Stomach (tissue), 9 donors: ENCODE data around the gene CLTB. TPM values are rescaled to one million over a fixed set of nuclear protein-coding genes. Genes with fewer than 3 reads are reported as not detected.

Experiments used
- DNase-seq, 2 donors: peaks; one replicate each; pipeline versions ENCODE4 v3.0.0 to v3.0.0-alpha.2; 2013 to 2019
- H3K27ac ChIP-seq, 5 donors: fragments of 200-600 bp in 4 of 5; sonication (generic) in 4 of 5; one replicate each; pipeline ENCODE4 v1.5.1; 2013 to 2019; ENCODE audit warnings: mild to moderate bottlenecking in 1 of 5, moderate library complexity in 1 of 5
- H3K27me3 ChIP-seq, 3 donors: fragments of 200-600 bp; sonication (generic); one replicate each; pipeline ENCODE4 v1.5.1; 2017 to 2019; ENCODE audit warnings: mixed run types in 1 of 3
- H3K36me3 ChIP-seq, 4 donors: fragments of 200-600 bp; sonication (generic); 1 replicate in 3 of 4; 2 replicates in 1 of 4; pipeline ENCODE4 v1.5.1; 2016 to 2019
- H3K4me1 ChIP-seq, 4 donors: fragments of 200-600 bp; sonication (generic); one replicate each; pipeline ENCODE4 v1.5.1; 2016 to 2019
- H3K4me3 ChIP-seq, 4 donors: fragments of 200-600 bp; sonication (generic) in 3 of 4; one replicate each; pipeline ENCODE4 v1.5.1; 2016 to 2019; ENCODE audit warnings: mild to moderate bottlenecking in 1 of 4
- H3K9me3 ChIP-seq, 4 donors: fragments of 200-600 bp; sonication (generic); one replicate each; pipeline ENCODE4 v1.5.1; 2016 to 2019
- EP300 ChIP-seq: sonication (generic); formaldehyde crosslinking; IDR thresholded peaks from one replicate; pipeline ENCODE4 v1.6.1; 2017; ENCODE audit warnings: antibody characterized with exemption
- POLR2A ChIP-seq, 4 donors: fragments of 450-650 bp; IDR thresholded peaks; one replicate each; pipeline ENCODE4 v1.6.1; 2016; ENCODE audit warnings: antibody characterized with exemption in 4 of 4, control low read depth in 2 of 4, mild to moderate bottlenecking in 1 of 4, moderate library complexity in 1 of 4
- POLR2AphosphoS5 ChIP-seq, 3 donors: sonication (generic); formaldehyde crosslinking; IDR thresholded peaks; one replicate each; pipeline ENCODE4 v1.6.1; 2016; ENCODE audit warnings: antibody characterized with exemption in 3 of 3
- WGBS, 5 donors: extraction: QIAGEN DNeasy Blood & Tissue Kit in 3 of 5; methylation state at CpG; one replicate each; pipeline versions ENCODE4 v1.1.5 to v1.1.7; 2013 to 2018; 5-methylcytosine and 5-hydroxymethylcytosine counted together
- intact Hi-C: fragments of 100-400 bp; cut with DNase I; formaldehyde crosslinking; loops from one replicate; pipeline ENCODE4 v1.15.1; 2023; ENCODE audit warnings: low total_unique reads
- polyA plus RNA-seq, 3 donors: library from polyadenylated mRNA; stranded (reverse); fragments of 200-250 nt; gene quantifications; one replicate each; pipeline ENCODE4 v1.2.3, GENCODE V29; 2013
- total RNA-seq, 5 donors: library from RNA; depleted of rRNA; stranded (reverse); fragments of >200 nt; gene quantifications; one replicate each; pipeline versions ENCODE4 v1.1.0 to v1.2.3, GENCODE V29; 2014 to 2016
- TF ChIP-seq, protein P1 (sequence below), 7 experiments: fragments of 450-650 bp in 4 of 7; fragments of 200-600 bp in 3 of 7; sonication (generic) in 3 of 7; IDR thresholded peaks; one replicate each; pipeline ENCODE4 v1.5.1; 2016 to 2019; ENCODE audit warnings: antibody characterized with exemption in 7 of 7, control low read depth in 2 of 7, mild to moderate bottlenecking in 1 of 7
- donor health status: healthy with polysubstance abuse.
- donor health status: Bipolar disorder and iron deficiency.
- donor health status: healthy.

Gene CLTB
- total and polyA plus RNA-seq, 8 donors: 81.9 to 427 (median 213) TPM

DNA sequence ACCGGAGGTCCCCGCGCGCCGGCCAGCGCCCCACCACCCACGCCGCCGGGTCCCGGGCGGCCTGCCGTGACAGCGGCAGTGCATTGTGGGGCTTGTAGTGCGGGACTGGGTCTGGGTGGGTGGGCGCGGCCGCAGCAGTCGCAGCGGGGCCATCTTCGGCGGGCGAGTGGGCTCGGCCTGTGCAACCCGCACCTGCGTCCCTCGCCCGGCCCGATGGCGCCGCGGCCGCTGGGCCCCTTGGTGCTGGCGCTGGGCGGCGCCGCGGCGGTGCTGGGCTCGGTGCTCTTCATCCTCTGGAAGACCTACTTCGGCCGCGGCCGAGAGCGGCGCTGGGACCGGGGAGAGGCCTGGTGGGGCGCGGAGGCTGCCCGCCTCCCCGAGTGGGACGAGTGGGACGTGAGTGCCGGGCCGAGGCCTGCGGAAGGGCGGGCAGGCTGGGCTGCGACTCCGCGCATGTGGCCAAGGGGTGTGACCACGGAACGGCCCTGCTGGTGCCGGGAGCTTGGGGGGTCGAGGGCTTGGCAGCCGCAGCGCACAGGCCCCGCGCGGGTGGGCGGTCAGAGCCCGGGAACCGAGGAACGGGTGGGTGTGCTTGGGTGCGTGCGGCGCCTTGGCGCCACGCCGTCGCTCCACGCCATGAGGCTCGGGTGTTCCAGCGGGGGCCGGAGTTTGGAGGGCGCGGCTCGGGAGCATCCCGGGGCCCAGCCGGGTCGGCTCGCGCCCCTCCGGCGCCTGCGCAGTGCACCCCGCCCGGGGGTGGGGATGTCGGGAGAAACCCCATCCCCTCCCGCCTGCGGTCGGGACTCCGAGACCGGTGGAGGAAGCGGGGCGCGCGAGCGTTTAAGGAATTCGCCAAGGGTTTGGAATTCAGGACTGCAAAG is 50.7 kb downstream of the CLTB start, which contains the start of gene ARL10:
Gene ARL10, plus strand, starts transcription at position 137 of the 881 bp plus-strand sequence. Its CDS starts 77 bp downstream, at position 214.
- Histone ChIP-seq H3K4me1 (peaks cover 8 to 33% (median 29%) of the 10 kb centered on the region in 4 donors), H3K27me3 (peaks cover 0 to 12% (median 6%) of the 10 kb centered on the region in 3 donors), H3K9me3 (no peaks in the 10 kb centered on the region), H3K36me3 (peaks cover 0 to 32% (median 22%) of the 10 kb centered on the region in 4 donors), H3K4me3 (peak within 1 kb of the TSS; percentile 70 to 92 (median 82)), H3K27ac (peak within 1 kb of the TSS; percentile 48 to 83 (median 58))
- TF ChIP-seq, protein P1, sequence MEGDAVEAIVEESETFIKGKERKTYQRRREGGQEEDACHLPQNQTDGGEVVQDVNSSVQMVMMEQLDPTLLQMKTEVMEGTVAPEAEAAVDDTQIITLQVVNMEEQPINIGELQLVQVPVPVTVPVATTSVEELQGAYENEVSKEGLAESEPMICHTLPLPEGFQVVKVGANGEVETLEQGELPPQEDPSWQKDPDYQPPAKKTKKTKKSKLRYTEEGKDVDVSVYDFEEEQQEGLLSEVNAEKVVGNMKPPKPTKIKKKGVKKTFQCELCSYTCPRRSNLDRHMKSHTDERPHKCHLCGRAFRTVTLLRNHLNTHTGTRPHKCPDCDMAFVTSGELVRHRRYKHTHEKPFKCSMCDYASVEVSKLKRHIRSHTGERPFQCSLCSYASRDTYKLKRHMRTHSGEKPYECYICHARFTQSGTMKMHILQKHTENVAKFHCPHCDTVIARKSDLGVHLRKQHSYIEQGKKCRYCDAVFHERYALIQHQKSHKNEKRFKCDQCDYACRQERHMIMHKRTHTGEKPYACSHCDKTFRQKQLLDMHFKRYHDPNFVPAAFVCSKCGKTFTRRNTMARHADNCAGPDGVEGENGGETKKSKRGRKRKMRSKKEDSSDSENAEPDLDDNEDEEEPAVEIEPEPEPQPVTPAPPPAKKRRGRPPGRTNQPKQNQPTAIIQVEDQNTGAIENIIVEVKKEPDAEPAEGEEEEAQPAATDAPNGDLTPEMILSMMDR (IDR thresholded peaks at IDR 0.05): no peak
- no peak for TF ChIP-seq POLR2AphosphoS5 (IDR thresholded peaks at IDR 0.05)
- 1 to 3% (median 1%) methylated on average over 18 to 107 of the region's 108 CpGs for WGBS, 5 donors
- intact Hi-C loops: no loop called here
- peak in 1 of 2 donors; percentile 78 for DNase-seq

DNA sequence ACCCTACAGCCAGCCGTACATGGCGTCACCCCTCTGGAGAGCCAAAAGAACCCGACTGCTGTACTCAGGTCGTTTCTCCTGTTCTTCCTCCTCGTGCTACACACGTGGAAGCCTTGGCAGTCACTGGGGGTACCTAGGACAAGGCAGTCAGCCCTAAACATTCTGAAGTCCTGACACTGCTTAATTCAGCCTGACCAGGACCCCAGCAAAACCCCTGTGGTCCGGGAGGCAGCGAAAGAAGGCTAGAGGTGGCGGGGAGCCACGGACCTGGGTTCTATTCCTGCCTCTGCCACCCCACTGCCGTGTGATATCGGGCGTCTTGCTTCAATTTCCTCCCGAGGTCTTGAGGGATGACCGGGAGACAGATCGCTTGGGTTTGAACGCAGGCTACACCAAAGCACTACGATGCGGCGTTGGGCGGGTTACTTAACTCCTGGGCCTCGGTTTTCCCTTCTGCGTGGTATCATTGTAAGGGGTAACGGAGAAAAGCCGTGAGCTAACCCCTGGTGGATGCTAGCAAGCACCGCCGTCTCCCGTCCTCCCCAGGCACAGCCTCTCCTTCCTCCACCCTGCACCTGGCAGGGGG is 51.5 kb downstream of the CLTB start:
- H3K4me1 ChIP-seq: peaks cover 14 to 40% (median 36%) of the 10 kb centered on the region in 4 donors
- H3K36me3 ChIP-seq: peaks cover 0 to 25% (median 17%) of the 10 kb centered on the region in 4 donors
- WGBS, 5 donors: 27 to 34% (median 29%) methylated on average over 23 to 28 of the region's 28 CpGs
- peak overlapping the region; percentile 48 to 83 (median 58) for H3K27ac ChIP-seq
- TF ChIP-seq EP300 (no peak), POLR2AphosphoS5 (IDR thresholded peaks at IDR 0.05) (no peak), POLR2A (IDR thresholded peaks at IDR 0.05) (no peak)
- TF ChIP-seq, protein P1 (IDR thresholded peaks at IDR 0.05): no peak
- peaks cover 0 to 12% (median 6%) of the 10 kb centered on the region in 3 donors for H3K27me3 ChIP-seq
- no peak for DNase-seq
- H3K9me3 ChIP-seq: no peaks in the 10 kb centered on the region
- intact Hi-C loops: no loop called here
- peak overlapping the region; percentile 70 to 92 (median 82) for H3K4me3 ChIP-seq

DNA sequence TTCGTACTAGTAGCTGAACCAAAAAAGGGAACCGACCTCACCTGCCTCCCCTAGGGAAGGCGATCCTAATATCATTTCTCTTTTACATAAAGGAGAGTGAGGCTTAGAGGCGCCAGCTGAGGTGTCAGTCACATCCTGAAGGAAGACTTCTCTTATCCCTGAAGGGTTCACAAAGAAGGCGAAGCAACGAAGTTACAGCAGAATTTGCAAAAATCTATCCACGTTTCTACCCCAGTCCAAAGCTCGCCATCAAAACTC is 54.2 kb downstream of the CLTB start:
- 66 to 71% (median 68%) methylated on average over 8 of the region's 8 CpGs for WGBS, 5 donors
- Histone ChIP-seq H3K4me1 (peaks cover 20 to 61% (median 48%) of the 10 kb centered on the region in 4 donors), H3K27ac (peak overlapping the region in 4 of 5 donors; percentile 72 to 89 (median 86)), H3K9me3 (no peaks in the 10 kb centered on the region), H3K4me3 (peak overlapping the region; percentile 80 to 98 (median 84)), H3K36me3 (peaks cover 5 to 23% (median 22%) of the 10 kb centered on the region in 4 donors), H3K27me3 (peaks cover 0 to 12% (median 6%) of the 10 kb centered on the region in 3 donors)
- TF ChIP-seq, protein P1 (IDR thresholded peaks at IDR 0.05): no peak
- TF ChIP-seq POLR2A (IDR thresholded peaks at IDR 0.05): no peak
- no peak for TF ChIP-seq EP300
- no peak for TF ChIP-seq POLR2AphosphoS5 (IDR thresholded peaks at IDR 0.05)
- DNase-seq: no peak
- intact Hi-C loops: no loop called here

DNA sequence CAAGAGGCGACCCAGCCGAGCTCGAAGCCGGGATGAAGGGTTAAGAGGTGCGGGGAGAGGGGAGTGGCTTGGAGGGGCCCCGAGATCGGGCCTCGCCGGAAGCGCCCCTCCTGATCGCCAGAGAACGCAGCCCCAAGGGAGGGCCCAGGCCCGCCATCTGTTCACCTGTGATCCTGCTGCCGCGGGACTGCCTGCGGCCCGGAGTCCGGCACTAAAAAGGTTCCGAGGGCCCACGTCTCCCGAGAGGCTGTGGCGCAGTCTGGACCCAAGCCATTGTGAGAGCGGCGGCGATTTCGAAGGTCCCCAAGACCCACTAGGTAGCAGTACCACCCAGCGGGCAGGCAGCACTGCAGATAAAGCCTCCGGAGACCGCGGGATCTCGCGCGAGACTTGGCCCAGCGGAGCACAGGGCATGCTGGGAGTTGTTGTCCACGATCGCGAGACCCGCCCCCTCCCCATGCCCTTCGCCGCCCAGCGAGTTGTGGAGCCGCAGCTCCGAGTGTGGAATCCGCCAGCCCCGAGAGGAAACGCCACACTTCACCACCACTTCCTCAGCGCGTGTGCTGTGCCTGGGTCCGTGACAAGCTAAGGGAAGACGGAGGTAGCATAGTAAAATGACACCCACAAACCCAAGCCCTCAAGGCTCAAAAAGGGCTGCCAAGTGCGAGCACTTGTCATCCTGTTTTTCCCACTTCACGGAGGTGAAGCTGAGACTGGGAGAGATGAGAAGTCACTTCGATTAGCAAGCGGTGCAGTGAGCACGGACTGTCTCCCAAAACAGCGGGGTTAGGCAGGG is 54.7 kb downstream of the CLTB start, which contains the start of gene KIAA1191:
Gene KIAA1191, minus strand, starts transcription at position 328 of the 796 bp plus-strand sequence. CDS start 2,256 bp downstream, outside the sequence.
- H3K4me1 ChIP-seq: peaks cover 20 to 59% (median 47%) of the 10 kb centered on the region in 4 donors
- WGBS, 5 donors: 1 to 3% (median 1%) methylated on average over 32 to 56 of the region's 56 CpGs
- intact Hi-C loops: no loop called here
- peaks cover 0 to 12% (median 6%) of the 10 kb centered on the region in 3 donors for H3K27me3 ChIP-seq
- H3K36me3 ChIP-seq: peaks cover 5 to 27% (median 26%) of the 10 kb centered on the region in 4 donors
- peak within 1 kb of the TSS; percentile 72 to 89 (median 87) for H3K27ac ChIP-seq
- no peaks in the 10 kb centered on the region for H3K9me3 ChIP-seq
- TF ChIP-seq POLR2A (IDR thresholded peaks at IDR 0.05) (peak in 2 of 4 donors; percentile 40 to 55), EP300 (no peak), POLR2AphosphoS5 (IDR thresholded peaks at IDR 0.05) (peak; percentile 72 to 98 (median 97))
- TF ChIP-seq, protein P1 (IDR thresholded peaks at IDR 0.05): peak in 2 of 7 experiments; percentile 3 to 35
- H3K4me3 ChIP-seq: peak within 1 kb of the TSS; percentile 80 to 98 (median 84)
- DNase-seq: peak; percentile 94 to 98
